HCT116 (cell line): ENCODE measurements around the gene CBR1. TPM values are rescaled to one million over a fixed set of nuclear protein-coding genes. Genes with fewer than 3 reads are reported as not detected.

Source experiments
- ATAC-seq: fragments of 200-7000 bp; cut with Tn5 transposase; 2 replicates; pipeline ENCODE4 v1.9.1; 2020; ENCODE audit warnings: mild to moderate bottlenecking, moderate library complexity
- BruUV-seq: library from RNA; stranded (reverse); fragments of 400-500 nt; replicated peaks from 2 replicates; lab custom pipeline; 2021; lab: Mats Ljungman, UMichigan
- CTCF ChIA-PET: fragments of 300-600 bp; sonication (Branson Sonifier 250); formaldehyde crosslinking; loops from one replicate; lab custom pipeline; 2021; ENCODE audit warnings: antibody characterized with exemption; lab: Charles Lee
- POLR2A ChIA-PET: fragments of 300-600, 350-600 bp; sonication (Branson Sonifier 250); formaldehyde crosslinking; loops from one replicate; lab custom pipeline; 2021; ENCODE audit warnings: antibody characterized with exemption; lab: Charles Lee
- RAD21 ChIA-PET, 2 experiments: fragments of 300-600 bp; sonication (Branson Sonifier 250); formaldehyde crosslinking; loops; one replicate each; lab custom pipeline; 2023; ENCODE audit warnings: low total read pairs in 2 of 2; ENCODE audit not compliant: uncharacterized antibody in 2 of 2, unreplicated experiment in 2 of 2, low non-redundant PET in 1 of 2; lab: Charles Lee
- DNase-seq: peaks from one replicate; pipeline ENCODE4 v3.0.0-alpha.2; 2010; ENCODE audit warnings: low read depth, low spot score
- H2AFZ ChIP-seq: fragments of 200-600 bp; shearing (Covaris generic), sonication (generic); 2 replicates; pipeline ENCODE4 v1.6.1; 2017; ENCODE audit warnings: low read depth, mixed run types, mixed read lengths, antibody characterized with exemption, low read length; ENCODE audit not compliant: poor library complexity, severe bottlenecking
- H3K27ac ChIP-seq: 2 replicates; pipeline ENCODE4 v1.5.1; 2012; ENCODE audit warnings: low read depth, low read length
- H3K27me3 ChIP-seq: fragments of 200-600 bp; sonication (generic); 2 replicates; pipeline ENCODE4 v1.6.1; 2016; ENCODE audit warnings: mixed run types, low read length, mixed read lengths; ENCODE audit not compliant: insufficient read depth
- H3K36me3 ChIP-seq, 2 experiments: fragments of 200-500 bp in 1 of 2; fragments of 200-600 bp in 1 of 2; sonication (Bioruptor generic) in 1 of 2; sonication (generic) in 1 of 2; 2 replicates each; pipeline versions ENCODE4 v1.5.1 to v1.6.1; 2014 to 2016; ENCODE audit warnings: low read length in 2 of 2, inconsistent platforms in 1 of 2, mixed read lengths in 1 of 2, mixed run types in 1 of 2; ENCODE audit not compliant: insufficient read depth in 2 of 2, control insufficient read depth in 1 of 2
- H3K4me1 ChIP-seq, 2 experiments: fragments of 200-600 bp in 1 of 2; sonication (generic) in 1 of 2; 2 replicates each; pipeline versions ENCODE4 v1.5.1 to v1.6.1; 2012 to 2017; ENCODE audit warnings: low read length in 2 of 2, inconsistent platforms in 1 of 2, mild to moderate bottlenecking in 1 of 2, mixed read lengths in 1 of 2, mixed run types in 1 of 2, moderate library complexity in 1 of 2; ENCODE audit not compliant: insufficient read depth in 2 of 2, control insufficient read depth in 1 of 2
- H3K4me2 ChIP-seq: fragments of 200-600 bp; sonication (generic); 2 replicates; pipeline ENCODE4 v1.6.1; 2017; ENCODE audit warnings: mixed run types, low read length, mixed read lengths
- H3K4me3 ChIP-seq, 2 experiments: fragments of 200-600 bp in 1 of 2; sonication (generic) in 1 of 2; replicated peaks in 1 of 2; 2 replicates each; pipeline ENCODE4 v1.5.1; 2011 to 2016; ENCODE audit warnings: low read length in 2 of 2, control low read depth in 1 of 2, low read depth in 1 of 2, mild to moderate bottlenecking in 1 of 2, mixed read lengths in 1 of 2, mixed run types in 1 of 2
- H3K79me2 ChIP-seq: fragments of 200-600 bp; sonication (generic); 2 replicates; pipeline ENCODE4 v1.6.1; 2017; ENCODE audit warnings: mild to moderate bottlenecking, mixed run types, low read length, moderate library complexity, mixed read lengths; ENCODE audit not compliant: insufficient read depth
- H3K9ac ChIP-seq: fragments of 200-600 bp; sonication (generic); 2 replicates; pipeline ENCODE4 v1.6.1; 2016; ENCODE audit warnings: low read length, mixed read lengths
- H3K9me2 ChIP-seq: fragments of 200-600 bp; sonication (generic), shearing (Covaris generic); 2 replicates; pipeline ENCODE4 v1.6.1; 2017; ENCODE audit warnings: mixed run types, mild to moderate bottlenecking, moderate library complexity; ENCODE audit not compliant: insufficient read depth
- H3K9me3 ChIP-seq, 2 experiments: fragments of 200-500 bp in 1 of 2; fragments of 200-600 bp in 1 of 2; sonication (Bioruptor generic) in 1 of 2; sonication (generic) in 1 of 2; 2 replicates each; pipeline ENCODE4 v1.6.1; 2014 to 2017; ENCODE audit warnings: low read length in 2 of 2, mixed read lengths in 2 of 2, inconsistent platforms in 1 of 2, low read depth in 1 of 2, mild to moderate bottlenecking in 1 of 2, mixed run types in 1 of 2, moderate library complexity in 1 of 2; ENCODE audit not compliant: control insufficient read depth in 1 of 2, insufficient read depth in 1 of 2
- H4K20me1 ChIP-seq: fragments of 200-600 bp; sonication (generic), shearing (Covaris generic); 2 replicates; pipeline ENCODE4 v1.6.1; 2017; ENCODE audit warnings: mixed run types, mild to moderate bottlenecking, moderate library complexity; ENCODE audit not compliant: insufficient read depth
- ATF3 ChIP-seq: IDR thresholded peaks from 2 replicates; pipeline ENCODE4 v1.6.1; 2012
- CEBPB ChIP-seq: IDR thresholded peaks from 2 replicates; pipeline ENCODE4 v1.6.1; 2012; ENCODE audit warnings: low read depth
- CTCF ChIP-seq, 3 experiments: fragments of 200-600 bp in 1 of 3; sonication (generic) in 1 of 3; IDR thresholded peaks in 2 of 3; conservative IDR thresholded peaks in 1 of 3; 2 replicates each; pipeline ENCODE4 v1.5.1; 2012 to 2017; ENCODE audit warnings: low read depth in 2 of 3, low read length in 2 of 3, antibody characterized with exemption in 1 of 3, borderline replicate concordance in 1 of 3, control low read depth in 1 of 3, mild to moderate bottlenecking in 1 of 3, mixed read lengths in 1 of 3, mixed run types in 1 of 3, moderate library complexity in 1 of 3; ENCODE audit not compliant: insufficient read depth in 1 of 3
- EGR1 ChIP-seq: IDR thresholded peaks from 2 replicates; pipeline ENCODE4 v1.6.1; 2012; ENCODE audit warnings: low read depth
- ELF1 ChIP-seq: IDR thresholded peaks from 2 replicates; pipeline ENCODE4 v1.6.1; 2012; ENCODE audit warnings: low read depth, borderline replicate concordance
- EZH2 ChIP-seq: fragments of 200-600 bp; sonication (generic); IDR thresholded peaks from 2 replicates; pipeline ENCODE4 v1.6.1; 2017; ENCODE audit warnings: antibody characterized with exemption, mixed run types
- POLR2A ChIP-seq: IDR thresholded peaks from 2 replicates; pipeline ENCODE4 v1.7.0; 2011; ENCODE audit warnings: borderline replicate concordance; ENCODE audit not compliant: insufficient read depth, insufficient read length; ENCODE audit errors: extremely low read depth
- SRF ChIP-seq: IDR thresholded peaks from 2 replicates; pipeline ENCODE4 v1.6.1; 2012; ENCODE audit warnings: low read depth
- TCF7L2 ChIP-seq: IDR thresholded peaks from 2 replicates; pipeline ENCODE4 v1.7.0; 2011; ENCODE audit warnings: borderline replicate concordance, inconsistent platforms; ENCODE audit not compliant: insufficient read depth, insufficient read length; ENCODE audit errors: extremely low read depth
- intact Hi-C: fragments of 100-400 bp; cut with micrococcal nuclease; formaldehyde crosslinking; loops from 2 replicates; pipeline ENCODE4 v1.10.0; 2022
- total RNA-seq: library from RNA; stranded (reverse); gene quantifications from one replicate; pipeline ENCODE4 v1.2.1, GENCODE V29; 2021; ENCODE audit not compliant: unreplicated experiment

CBR1 gene
- total RNA-seq, 1 experiment from 2014 or later = 0.91 TPM

GRCh38 chr21:36079671-36080070 is 9.8 kb downstream of the CBR1 start:
- ChIA-PET POLR2A (no interaction called here), RAD21 (no interaction called here), CTCF (no interaction called here)
- no peaks in the 10 kb centered on the region for H3K9me3 ChIP-seq
- H4K20me1 ChIP-seq = no peaks in the 10 kb centered on the region
- H3K27me3 ChIP-seq = no peaks in the 10 kb centered on the region
- no peak overlapping the region for H3K4me3 ChIP-seq
- H3K4me2 ChIP-seq = no peak overlapping the region
- H3K79me2 ChIP-seq = no peaks in the 10 kb centered on the region
- intact Hi-C loops = no loop called here
- no peak overlapping the region for H3K9ac ChIP-seq
- no peaks in the 10 kb centered on the region for H3K9me2 ChIP-seq
- BruUV-seq = no TSS peak
- H3K4me1 ChIP-seq = no peaks in the 10 kb centered on the region
- H3K36me3 ChIP-seq = no peaks in the 10 kb centered on the region
- no peak overlapping the region for H2AFZ ChIP-seq
- H3K27ac ChIP-seq = no peak overlapping the region
- no peak for ATAC-seq
- TF ChIP-seq CEBPB (no peak), EZH2 (no peak), POLR2A (no peak), ELF1 (no peak), TCF7L2 (no peak), SRF (no peak)
- DNase-seq = no peak

- ATAC-seq = no peak
- H2AFZ ChIP-seq = no peak overlapping the region
- H4K20me1 ChIP-seq = no peaks in the 10 kb centered on the region
- DNase-seq = no peak
- BruUV-seq = no TSS peak
- no peak overlapping the region for H3K27ac ChIP-seq
- H3K27me3 ChIP-seq = no peaks in the 10 kb centered on the region
- ChIA-PET RAD21 (no interaction called here), POLR2A (no interaction called here), CTCF (no interaction called here)
- H3K9me3 ChIP-seq = no peaks in the 10 kb centered on the region
- H3K4me3 ChIP-seq = no peak overlapping the region
- no peak for TF ChIP-seq CTCF (IDR thresholded peaks at IDR 0.05 in 2 of 3, conservative IDR thresholded peaks at IDR 0.05 in 1 of 3; ENCODE audit: borderline replicate concordance in 1 of 3, insufficient read depth in 1 of 3, low read depth in 2 of 3, low read length in 2 of 3)
- no peak for TF ChIP-seq EGR1
- no peak for TF ChIP-seq ATF3
- H3K79me2 ChIP-seq = no peaks in the 10 kb centered on the region
- H3K9me2 ChIP-seq = no peaks in the 10 kb centered on the region
- no peaks in the 10 kb centered on the region for H3K36me3 ChIP-seq
- intact Hi-C loops = no loop called here
- H3K4me1 ChIP-seq = no peaks in the 10 kb centered on the region
- no peak overlapping the region for H3K4me2 ChIP-seq
- no peak overlapping the region for H3K9ac ChIP-seq
These were observed 10.6 kb downstream of the CBR1 start for GRCh38 chr21:36080386-36080785.
